ENCODE results near the gene C9orf72. TPM values are rescaled to one million over a fixed set of nuclear protein-coding genes. Genes with fewer than 3 reads are reported as not detected.

C9orf72 gene
- total RNA-seq, 3 donors from 2014 or later = 12.5 to 20.5 (median 14.6) TPM

DNA sequence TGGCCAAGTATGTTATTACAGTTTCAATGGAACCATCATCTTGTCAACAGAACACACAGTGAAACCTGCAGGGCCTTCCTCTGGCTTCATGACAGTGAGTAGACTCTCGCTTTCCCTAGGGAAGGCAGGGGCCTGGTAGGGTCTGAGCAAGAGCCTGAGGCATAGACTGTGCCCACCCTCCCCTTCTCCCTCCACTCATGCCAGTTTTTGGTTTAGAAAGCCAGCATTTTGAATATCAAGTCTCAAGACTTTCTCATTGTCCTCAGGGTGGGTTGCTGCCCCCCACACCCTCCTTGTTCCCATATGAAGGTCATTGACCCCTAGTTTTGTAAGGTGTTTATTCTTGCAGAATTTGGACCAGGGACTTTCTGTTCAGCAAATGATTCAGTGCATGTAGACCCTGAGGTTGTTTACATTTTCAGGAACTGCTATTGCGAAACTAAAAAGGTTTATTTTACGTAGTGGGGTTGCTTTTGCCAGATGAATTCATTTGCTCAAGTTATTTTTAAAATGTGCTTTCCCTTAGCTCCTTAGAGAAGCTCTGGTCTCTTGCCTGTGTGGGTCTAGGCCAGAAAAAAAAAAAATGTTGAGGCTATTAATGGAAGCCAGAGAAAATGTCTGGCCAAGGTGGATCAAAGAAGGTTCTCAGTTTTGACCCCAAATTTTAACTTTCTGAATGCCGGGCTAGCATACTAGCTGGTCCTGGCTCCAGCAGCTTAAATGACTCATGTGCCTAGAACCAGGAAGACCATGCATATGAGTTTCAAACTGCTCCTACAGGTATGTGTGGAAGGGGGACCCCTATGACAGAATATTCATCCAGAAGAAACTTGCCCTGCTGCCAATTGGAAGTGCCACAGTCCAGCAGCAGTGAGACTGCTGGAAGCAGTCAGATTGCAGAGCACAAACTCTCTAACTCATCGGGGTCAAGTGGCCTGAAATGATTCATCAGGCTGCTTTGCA lies 33.5 kb downstream of the C9orf72 start:
- TF ChIP-seq CTCF (IDR thresholded peaks at IDR 0.05) = no peak
- H3K36me3 ChIP-seq (ENCODE audit: low read depth) = no peaks in the 10 kb centered on the region
- H3K9me3 ChIP-seq = no peaks in the 10 kb centered on the region
- peak; percentile 44 for ATAC-seq
- intact Hi-C loops (cut with DNase I, micrococcal nuclease) = no loop called here
- no peaks in the 10 kb centered on the region for H3K4me1 ChIP-seq (ENCODE audit: low read depth)
- no peak overlapping the region for H3K4me3 ChIP-seq
- no peak for DNase-seq

- Histone ChIP-seq H3K4me3 (no peak overlapping the region), H3K36me3 (ENCODE audit: low read depth) (no peaks in the 10 kb centered on the region), H3K9me3 (no peaks in the 10 kb centered on the region), H3K4me1 (ENCODE audit: low read depth) (no peaks in the 10 kb centered on the region)
- DNase-seq (no peak), ATAC-seq (peak; percentile 66)
- intact Hi-C loops (cut with DNase I, micrococcal nuclease) = no loop called here
- TF ChIP-seq CTCF (IDR thresholded peaks at IDR 0.05) = no peak
Measured at GRCh38 chr9:27538647-27539046, 34.6 kb downstream of the C9orf72 start.

- no peaks in the 10 kb centered on the region for H3K9me3 ChIP-seq
- no peak for ATAC-seq
- no peaks in the 10 kb centered on the region for H3K4me1 ChIP-seq (ENCODE audit: low read depth)
- H3K36me3 ChIP-seq (ENCODE audit: low read depth) = no peaks in the 10 kb centered on the region
- intact Hi-C loops (cut with DNase I, micrococcal nuclease) = no loop called here
- DNase-seq = no peak
- no peak overlapping the region for H3K4me3 ChIP-seq
- no peak for TF ChIP-seq CTCF (IDR thresholded peaks at IDR 0.05)
Measured at GRCh38 chr9:27537756-27538155, 35.5 kb downstream of the C9orf72 start.

DNA sequence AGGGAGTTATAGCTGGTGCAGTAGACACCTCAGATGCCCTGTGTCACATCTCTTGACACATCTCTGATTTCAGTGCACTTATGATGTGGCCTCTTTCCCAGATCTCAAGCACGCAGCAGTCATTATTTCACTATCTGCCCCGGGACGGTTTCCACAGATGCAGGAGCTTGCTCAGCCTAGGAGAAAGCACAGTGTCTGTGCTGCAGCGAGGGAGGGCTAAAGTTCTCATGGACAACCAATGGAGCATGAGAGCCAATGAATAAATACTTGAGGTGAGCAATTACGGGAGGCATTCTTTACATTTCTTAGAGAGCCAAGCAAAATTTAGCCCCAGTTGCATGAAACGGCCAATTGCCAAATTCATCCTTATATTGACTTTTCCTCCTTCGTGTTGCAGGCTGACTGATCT lies 36.2 kb downstream of the C9orf72 start:
- no peak for DNase-seq
- TF ChIP-seq CTCF (IDR thresholded peaks at IDR 0.05) = no peak
- intact Hi-C loops (cut with DNase I, micrococcal nuclease) = no loop called here
- no peak overlapping the region for H3K4me3 ChIP-seq
- no peaks in the 10 kb centered on the region for H3K9me3 ChIP-seq
- no peaks in the 10 kb centered on the region for H3K36me3 ChIP-seq (ENCODE audit: low read depth)
- ATAC-seq = no peak
- no peaks in the 10 kb centered on the region for H3K4me1 ChIP-seq (ENCODE audit: low read depth)

DNA sequence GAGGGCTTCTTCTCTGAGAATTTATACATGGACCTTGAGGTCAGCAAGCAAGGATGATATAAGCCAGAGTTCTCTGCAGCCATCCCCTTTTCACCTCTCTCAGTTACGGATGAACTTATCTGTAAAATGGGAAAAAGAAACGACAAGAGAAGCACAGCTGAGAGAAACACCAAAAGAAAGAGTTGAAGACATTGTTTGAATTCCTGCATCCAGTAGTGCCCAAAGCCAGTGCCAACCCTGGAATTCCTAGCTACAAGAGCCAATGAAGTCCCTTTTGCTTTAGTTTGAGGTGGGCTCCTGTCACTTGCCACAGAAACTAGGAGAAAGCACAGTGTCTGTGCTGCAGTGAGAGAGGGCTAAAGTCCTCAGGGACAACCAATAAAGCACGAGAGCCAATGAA lies 37.1 kb downstream of the C9orf72 start:
- Histone ChIP-seq H3K4me1 (ENCODE audit: low read depth) (no peaks in the 10 kb centered on the region), H3K36me3 (ENCODE audit: low read depth) (no peaks in the 10 kb centered on the region), H3K4me3 (no peak overlapping the region), H3K9me3 (no peaks in the 10 kb centered on the region)
- DNase-seq = no peak
- intact Hi-C loops (cut with DNase I, micrococcal nuclease) = no loop called here
- no peak for TF ChIP-seq CTCF (IDR thresholded peaks at IDR 0.05)
- no peak for ATAC-seq
